ENCODE data around the gene RNH1. TPM values are rescaled to one million over a fixed set of nuclear protein-coding genes. Genes with fewer than 3 reads are reported as not detected.

The RNH1 gene
- total RNA-seq, 1 donor from 2014 or later: 132 TPM

DNA sequence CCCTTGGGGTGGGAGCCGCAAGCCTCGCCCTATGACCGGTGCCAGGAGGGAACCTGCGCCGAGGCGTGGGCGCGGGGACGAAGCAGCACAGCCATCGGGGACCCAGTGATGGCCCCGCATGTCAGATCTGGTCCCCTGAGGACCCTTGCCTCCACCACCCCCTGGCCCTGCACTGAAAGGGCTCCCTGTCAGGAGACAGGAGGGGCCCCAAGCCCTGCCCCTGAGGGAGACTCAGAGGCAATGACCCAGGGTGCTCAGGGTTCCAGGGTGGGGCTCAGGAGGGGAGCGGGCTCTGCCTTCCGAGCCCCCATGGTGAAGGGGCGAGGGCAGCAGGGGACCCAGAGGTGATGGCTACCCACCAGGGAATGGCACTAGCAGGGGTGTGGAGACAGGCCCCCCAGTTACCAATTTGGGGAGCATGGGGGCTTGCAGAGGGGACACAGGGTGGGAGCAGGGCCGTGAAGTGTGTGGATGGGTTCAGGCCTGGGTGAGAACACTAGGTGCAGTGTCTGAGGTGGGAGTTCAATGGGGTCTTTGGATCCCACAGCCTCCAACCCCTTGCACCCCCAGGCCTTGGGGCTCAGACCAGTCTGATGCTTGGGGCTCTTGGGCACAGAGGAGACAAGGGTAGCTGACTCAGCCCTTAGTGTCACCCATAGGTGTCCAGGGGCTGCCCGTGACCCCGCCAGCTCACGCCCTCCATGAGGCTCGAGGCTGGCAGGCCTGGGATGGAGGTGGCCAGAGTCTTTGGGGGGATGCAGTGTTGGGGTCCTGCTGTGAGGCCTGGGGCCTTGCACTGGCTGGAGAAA is 30.8 kb upstream of the RNH1 start:
- DNase-seq (ENCODE audit: low spot score): no peak

DNA sequence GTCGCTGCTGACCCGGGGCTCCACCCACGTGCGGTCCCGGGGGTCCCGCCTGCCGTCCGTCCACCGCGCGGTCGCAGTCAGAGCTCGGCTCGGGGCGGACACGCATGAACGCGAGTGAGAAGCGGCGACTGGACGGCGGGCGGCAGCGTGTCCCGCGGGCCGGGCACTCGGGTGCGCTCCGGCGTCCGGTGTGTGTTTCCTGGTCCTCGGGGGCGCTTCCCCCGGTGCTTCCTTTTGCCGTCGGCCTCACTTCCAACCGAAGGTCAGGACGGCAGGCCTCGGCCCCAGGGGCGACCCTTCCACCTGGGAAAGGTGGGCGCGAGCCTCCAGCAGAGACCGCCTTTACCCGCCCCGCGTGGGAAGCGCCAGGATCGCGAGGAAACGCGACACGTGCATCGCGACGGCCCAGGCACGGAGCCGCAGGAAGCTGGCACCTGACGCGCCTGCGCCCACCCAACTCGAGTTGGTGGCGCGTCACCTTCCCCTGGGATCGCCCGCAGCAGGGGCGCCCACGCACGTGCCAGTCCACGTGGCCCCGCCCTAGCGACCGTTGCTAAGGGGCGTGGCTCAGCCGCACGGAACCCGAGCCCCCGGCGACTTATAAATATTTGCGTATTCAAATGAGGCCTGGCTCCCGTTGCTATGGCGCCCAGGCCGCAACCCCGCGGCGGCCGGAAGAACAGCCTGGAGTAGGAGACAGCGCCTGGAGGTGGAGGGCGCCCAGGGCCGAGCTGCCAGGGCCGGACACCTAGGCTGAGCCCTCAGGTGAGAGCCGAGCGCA is 30.0 kb upstream of the RNH1 start, which contains the start of gene LRRC56:
LRRC56 (plus strand) TSS at position 687 of the 781 bp plus-strand sequence. CDS start 3,158 bp downstream, outside the sequence.
- peak; percentile 56 for DNase-seq (ENCODE audit: low spot score)

DNA sequence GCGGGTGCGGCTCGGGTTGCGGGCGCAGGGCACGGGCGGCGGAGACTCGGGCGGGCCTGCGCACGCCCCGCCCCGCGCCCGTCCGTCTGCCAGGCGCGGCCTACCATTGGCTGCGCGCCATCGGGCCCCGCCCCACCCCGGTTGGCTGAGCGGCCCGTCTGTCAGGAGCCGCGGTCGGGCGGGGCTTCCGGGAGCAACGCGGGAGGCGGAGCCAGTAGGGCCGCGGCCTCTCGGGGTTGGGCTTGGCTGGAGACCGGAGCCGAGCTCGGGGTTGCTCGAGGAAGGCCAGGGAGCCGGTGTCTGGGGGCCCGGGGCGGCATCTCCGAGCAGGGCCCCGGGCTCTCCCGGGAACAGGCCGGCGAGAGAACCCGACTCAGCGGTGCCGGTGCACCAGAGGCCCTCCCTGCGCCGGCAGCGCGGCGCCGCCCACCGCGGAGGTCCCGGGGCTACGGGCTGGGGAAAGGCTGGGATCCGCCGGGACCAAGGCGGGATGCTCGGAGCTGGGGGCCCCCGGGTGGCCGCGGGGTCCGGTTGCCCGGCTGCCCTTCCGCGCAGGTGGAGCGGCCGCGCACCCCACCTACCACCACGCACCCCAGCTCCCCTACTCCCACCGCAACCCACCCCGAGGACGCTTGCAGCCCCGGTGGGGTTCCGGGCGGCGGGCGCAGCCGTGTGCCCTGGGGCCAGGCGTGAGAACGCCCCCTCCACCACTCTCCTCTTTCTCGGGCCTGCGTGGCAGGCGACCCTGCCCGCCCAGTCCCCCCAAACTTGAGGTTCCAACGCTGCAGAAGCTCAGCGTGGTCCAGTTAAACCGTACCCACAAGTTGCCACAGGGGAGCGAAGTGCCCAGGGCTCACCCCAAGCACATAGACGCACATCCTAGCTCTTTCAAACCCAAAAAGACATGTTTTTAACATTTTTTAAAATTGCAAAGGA is 28.7 kb upstream of the RNH1 start, which contains the start of gene HRAS:
HRAS (minus strand) TSS at position 58 of the 936 bp plus-strand sequence.
- DNase-seq (ENCODE audit: low spot score): peak; percentile 96

DNA sequence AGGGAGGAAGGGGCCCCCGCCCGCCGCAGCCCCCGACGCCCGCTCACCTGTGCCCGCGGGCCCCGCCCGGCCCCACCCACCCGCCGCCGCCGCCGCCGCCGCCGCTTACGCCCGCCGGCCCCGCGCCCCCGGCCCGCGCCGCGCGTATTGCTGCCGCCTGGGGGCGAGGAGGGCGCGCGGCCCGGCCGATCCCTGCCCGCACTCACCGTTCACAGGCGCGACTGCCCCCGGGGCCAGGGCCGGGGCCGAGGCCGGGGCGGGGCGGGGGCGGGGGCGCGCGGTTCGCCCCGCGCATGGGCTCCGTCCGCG is 28.1 kb upstream of the RNH1 start:
- no peak for DNase-seq (ENCODE audit: low spot score)

DNA sequence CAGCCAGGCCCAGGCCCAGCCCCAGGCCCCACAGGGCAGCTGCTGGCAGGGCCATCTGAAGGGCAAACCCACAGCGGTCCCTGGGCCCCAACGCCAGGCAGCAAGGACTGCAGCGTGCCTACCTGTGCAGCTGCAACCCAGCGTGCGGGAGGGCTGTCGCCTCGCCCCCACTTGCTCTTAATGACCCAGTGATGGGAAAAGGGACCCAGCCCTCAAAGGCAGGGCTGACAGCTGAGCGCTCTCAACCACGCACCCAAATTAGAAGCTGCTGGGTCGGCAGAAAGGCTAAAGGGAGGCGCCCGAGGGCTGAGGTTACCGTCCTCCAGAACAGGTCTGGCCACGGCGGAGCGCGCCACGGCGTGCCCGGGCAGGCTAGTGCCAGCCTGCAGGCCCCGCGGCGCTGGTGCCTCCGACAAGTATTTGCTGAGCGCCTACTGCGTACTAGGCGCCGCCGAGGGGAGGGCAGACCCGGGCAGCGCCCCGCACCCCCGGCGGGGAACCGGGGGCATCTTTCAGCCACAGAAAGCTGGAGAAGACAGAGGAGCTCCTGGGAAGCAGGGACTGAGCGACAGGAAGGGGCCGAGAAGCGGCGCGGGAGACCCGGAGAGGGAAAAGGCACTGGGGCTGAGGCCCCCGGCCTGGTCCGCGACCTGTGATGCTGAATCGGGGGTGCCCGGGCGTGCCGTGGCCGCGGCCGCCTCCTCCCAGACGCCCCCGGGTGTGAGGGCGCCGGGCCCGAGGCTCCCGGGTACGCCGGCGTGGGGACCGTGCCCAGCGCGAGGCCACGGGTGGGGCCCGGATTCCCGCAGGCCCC is 27.6 kb upstream of the RNH1 start:
- peak; percentile 55 for DNase-seq (ENCODE audit: low spot score)

DNA sequence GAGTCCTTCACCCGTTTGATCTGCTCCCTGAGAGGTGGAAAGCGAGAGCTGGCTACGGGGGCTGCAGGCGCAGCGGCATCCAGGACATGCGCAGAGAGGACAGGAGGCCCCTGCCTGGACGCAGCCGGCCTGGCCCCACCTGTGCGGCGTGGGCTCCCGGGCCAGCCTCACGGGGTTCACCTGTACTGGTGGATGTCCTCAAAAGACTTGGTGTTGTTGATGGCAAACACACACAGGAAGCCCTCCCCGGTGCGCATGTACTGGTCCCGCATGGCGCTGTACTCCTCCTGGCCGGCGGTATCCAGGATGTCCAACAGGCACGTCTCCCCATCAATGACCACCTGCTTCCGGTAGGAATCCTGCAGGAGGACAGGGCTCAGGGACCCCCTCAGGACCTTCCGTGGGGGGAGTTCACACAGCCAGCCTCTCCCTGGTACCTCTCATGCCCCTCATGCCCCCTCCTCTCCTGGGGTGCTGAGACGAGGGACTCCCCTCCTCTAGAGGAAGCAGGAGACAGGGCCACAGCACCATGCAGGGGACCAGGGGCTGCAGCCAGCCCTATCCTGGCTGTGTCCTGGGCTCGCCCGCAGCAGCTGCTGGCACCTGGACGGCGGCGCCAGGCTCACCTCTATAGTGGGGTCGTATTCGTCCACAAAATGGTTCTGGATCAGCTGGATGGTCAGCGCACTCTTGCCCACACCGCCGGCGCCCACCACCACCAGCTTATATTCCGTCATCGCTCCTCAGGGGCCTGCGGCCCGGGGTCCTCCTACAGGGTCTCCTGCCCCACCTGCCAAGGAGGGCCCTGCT is 26.7 kb upstream of the RNH1 start:
- no peak for DNase-seq (ENCODE audit: low spot score)

DNA sequence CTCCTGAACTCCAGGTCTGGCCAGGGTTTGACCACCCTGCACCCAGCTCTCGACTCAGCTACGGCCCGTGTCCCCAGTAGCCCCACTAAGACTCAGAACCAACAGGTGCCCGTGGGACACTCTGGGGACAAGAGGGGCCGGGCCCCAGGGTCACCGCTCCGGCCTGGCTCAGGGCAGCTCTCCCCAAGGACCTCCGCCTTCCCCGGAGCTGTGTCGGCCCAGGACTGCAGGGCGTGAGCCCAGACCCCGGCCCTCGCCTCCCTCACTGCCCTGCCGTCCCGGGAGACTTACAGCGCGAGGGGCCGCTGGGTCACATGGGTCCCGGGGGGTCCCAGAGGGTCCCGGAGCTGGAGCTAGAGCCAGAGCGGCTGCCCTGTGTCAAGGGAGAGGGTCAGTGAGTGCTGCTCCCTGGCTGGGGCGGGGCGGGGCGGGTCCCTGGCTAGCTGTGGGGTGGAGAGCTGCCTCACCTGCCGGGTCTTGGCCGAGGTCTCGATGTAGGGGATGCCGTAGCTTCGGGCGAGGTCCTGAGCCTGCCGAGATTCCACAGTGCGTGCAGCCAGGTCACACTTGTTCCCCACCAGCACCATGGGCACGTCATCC is 26.0 kb upstream of the RNH1 start:
- DNase-seq (ENCODE audit: low spot score): no peak

DNA sequence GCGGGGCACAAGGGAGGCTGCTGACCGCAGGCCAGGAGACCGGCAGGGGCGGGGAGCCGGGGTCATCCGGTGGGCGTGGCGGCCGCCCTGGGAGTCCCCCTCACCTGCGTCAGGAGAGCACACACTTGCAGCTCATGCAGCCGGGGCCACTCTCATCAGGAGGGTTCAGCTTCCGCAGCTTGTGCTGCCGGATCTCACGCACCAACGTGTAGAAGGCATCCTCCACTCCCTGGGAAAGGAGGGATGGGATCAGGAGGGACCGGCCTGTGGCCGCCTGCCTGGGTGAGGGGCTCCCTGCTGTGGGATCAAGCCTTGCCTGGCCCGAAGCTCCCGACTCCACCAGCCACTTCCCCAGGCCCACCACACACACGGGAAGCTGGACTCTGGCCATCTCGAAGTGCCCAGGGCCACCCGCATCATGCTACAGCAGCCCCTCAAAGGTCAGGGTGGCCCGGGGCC is 25.5 kb upstream of the RNH1 start:
- DNase-seq (ENCODE audit: low spot score): no peak

DNA sequence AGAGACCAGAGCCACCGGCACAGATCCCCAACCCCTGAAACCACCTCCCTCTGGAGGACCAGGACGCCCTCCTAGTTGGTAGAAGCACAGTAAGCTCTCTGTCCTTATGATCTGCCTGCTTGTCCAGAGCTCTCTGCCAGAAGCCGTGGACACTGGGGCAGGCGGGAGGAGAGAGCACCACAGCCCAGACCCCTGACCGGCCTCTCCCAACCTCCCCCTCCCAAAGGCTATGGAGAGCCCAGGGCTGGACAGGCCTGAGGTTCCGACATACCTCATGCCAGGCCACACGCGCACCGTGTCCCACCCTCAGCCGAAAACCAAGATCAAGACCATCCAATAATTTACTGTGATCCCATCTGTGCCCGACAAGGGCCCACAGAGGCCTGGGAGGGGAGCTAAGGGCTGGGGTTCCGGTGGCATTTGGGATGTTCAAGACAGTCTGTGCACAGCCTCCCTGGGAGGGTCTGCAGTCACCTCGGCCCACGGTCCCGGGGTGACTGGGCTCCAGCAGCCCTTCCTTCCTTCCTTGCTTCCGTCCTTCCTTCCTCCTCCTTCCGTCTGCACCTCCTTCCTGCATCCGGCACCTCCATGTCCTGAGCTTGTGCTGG is 25.0 kb upstream of the RNH1 start:
- DNase-seq (ENCODE audit: low spot score): no peak

DNA sequence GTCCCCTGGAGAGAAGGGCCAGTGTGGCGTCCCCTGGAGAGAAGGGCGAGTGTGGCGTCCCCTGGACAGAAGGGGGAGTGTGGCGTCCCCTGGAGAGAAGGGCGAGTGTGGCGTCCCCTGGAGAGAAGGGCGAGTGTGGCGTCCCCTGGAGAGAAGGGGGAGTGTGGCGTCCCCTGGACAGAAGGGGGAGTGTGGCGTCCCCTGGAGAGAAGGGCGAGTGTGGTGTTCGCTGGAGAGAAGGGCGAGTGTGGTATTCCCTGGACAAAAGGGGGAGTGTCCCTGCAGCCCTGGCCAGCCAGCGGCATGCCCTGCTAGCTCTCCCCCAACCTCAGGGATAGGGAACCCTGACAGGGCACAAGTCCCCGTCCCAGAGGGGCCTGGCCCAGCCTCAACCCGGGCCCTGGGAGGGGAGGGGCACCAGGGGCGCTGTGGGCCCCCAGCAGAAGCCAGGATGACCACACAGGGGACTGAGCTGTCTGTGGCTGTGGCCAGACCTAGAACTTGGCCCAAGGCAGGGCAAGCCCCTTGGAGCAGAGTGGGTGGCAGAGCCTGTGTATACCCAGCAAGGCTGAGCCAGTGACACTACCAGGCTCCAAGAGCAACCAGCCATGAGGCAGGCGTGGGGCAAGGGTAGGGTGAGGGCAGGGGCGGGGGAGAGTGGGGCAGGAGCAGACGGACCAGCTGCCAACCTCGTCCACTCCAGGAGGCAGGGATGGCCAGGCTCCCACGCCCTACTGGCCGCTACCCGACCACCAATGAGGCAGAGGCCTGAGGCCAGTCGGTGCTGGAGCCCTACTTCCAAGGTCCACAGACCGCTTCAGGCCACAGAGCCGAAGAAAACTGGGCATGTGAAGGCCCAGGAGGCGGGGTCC is 24.2 kb upstream of the RNH1 start:
- DNase-seq (ENCODE audit: low spot score): no peak

DNA sequence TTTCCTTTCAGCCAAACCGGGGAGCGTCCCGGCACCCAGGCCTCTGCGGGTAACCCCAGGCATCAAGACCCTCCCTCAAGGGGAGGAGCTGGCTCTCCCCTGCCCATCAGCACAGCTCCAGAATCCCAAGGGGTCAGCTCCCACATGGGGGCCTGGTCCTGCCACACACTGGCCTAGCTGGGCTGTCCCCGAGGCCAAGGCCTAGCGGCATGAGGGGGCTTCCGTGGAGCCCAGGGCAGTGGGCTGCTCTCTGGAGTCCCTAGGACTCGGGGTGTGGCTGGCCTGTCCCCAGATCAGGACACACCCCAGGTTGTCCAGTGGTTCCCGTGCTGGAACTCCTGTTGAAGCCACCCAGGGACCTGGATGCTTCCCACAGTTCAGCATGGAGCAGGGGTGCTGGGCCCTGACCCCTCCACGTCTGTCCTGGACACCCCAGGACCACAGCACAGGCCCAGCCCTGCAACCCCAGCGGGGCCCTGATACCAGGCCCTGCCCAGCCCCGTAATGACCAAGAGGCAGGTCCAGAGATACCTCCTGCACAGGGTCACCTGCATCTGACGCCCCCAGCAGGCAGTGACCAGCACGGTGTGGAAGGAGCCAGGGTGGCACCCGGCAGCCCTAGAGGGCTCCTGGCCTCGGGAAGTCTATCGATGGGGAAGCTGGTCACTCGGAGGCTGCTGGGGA is 22.8 kb upstream of the RNH1 start:
- DNase-seq (ENCODE audit: low spot score): no peak

DNA sequence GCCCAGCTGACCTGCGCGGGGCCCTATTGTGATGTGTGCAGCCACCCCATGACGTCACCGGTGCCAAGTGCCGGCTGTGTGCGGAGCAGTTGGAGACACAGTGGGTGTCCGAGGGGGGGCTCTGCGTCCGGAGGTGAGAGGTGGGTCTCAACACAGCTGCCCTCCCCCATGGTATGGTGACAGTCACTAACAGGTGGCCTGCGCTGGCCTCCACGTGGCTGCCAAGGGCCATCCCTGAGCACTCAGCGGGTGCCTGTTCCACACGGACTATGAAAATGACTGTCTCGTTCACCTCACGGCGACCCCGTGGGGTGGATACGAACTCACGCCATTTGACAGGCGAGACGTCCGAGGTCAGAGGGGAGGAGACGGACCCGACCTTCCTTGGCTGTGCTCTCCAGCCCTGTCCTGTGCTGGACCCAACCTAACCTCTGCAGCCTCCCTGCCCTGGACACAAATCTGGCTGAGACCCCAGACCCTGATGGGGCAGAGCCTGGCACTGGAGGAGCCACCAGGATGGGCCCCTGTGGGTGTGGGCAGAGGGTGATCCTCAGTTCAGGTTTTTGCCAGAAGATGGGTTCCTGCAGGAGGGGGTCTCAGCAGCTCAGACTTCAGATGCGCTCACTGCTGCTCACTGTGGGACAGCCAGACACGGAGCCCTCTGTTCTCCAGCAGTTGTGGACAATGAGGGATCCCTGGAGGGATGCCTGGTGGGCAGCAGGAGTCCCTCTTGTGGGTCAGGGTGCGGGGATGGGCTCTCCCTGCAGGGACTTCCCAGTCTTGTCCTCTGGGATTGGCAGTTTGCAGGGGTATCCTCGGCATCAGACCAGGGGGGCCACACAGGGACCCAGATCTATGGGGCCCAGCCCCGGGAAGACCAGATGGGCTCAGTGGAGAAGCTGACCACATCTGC is 22.0 kb upstream of the RNH1 start:
- DNase-seq (ENCODE audit: low spot score): no peak

DNA sequence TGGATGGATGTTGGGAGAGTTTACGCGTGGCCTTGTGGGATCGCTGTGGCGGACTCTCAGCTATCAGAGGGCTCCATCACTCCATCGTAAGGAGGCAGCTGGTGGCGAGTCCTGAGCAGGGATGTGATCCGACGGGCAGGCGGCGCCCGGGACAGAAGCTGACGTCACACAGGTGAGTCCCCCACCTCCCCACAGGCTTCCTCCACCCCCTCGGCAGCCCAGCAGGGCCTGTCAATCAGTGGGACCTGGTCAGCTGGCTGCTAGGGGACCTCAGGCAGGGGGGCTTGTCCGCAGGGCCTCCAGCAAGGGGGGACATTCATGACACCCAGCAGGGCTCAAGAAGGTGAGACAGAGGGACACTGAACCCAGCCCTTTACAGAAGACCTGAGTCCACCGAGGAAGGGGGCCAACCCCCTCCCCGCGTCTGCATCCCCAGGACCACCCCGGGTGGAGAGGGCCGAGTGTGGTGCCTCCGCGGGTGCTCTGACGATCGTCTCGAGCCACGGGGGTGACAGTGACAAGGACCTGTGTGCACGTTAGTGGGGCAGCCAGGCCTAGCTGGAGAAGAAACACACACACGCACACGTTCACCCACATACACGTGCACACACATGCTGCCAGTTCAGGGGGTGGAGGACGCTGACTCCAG is 21.2 kb upstream of the RNH1 start:
- no peak for DNase-seq (ENCODE audit: low spot score)

DNA sequence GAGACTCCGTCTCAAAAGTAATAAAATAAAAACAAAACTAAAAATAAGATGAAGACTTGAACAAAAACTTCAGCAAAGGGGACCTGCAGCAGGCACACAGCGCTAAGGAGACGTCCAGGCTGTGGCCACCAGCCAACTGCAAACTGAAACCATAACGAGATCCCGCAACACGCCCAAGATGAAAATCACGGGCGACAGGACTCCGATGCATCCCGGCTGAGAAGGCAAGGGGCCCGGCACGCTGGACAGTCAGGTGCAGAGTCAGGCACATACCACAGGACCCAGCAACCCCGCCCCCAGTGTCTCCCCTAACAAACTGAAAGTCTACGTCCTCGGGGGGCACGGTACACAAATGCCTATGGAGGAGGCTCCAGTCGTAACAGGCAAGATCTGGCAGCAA is 19.1 kb upstream of the RNH1 start:
- DNase-seq (ENCODE audit: low spot score): no peak

DNA sequence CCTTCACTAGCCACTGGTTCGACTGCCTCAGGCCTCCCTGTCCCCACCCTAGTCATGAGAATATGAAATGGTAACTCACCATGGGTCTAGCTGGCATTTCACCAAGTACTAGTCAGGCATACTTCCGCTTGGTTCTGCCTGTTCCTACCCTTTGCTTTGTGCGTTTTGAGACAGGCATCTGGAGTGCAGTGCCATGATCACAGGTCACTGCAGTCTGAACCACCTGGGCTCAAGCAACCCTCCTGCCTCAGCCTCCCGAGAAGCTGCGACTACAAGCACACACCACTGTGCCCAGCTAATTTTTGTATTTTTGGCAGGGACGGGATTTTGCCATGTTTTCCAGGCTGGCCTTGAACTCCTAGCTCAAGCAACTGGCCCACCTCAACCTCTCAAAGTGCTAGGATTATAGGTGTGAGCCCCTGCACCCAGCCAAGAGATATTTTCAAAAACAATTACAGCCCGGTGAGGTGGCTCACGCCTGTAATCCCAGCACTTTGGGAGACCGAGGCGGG is 14.2 kb upstream of the RNH1 start:
- no peak for DNase-seq (ENCODE audit: low spot score)

All from umbilical cord (tissue), 2 donors.